Measurements from ENCODE around the gene WNT7B.

- no peak for TF ChIP-seq EZH2 (IDR thresholded peaks at IDR 0.05)
- TF ChIP-seq POLR2AphosphoS5 (IDR thresholded peaks at IDR 0.05; ENCODE audit: borderline replicate concordance, low read depth, low read length): no peak
Observed at GRCh38 chr22:45907378-45907777, 69.6 kb downstream of the WNT7B start.
